Osteoblast (primary cell): Measurements from ENCODE around the gene RBM45. TPM values are rescaled to one million over a fixed set of nuclear protein-coding genes. Genes with fewer than 3 reads are reported as not detected.

ENCODE experiments used
- DNase-seq: peaks from one replicate; pipeline ENCODE4 v3.0.0; 2011; ENCODE audit warnings: low spot score, mixed read lengths; ENCODE audit not compliant: insufficient read length; ENCODE audit errors: missing footprints
- H2AFZ ChIP-seq: 2 replicates; pipeline ENCODE4 v1.6.0; 2011; ENCODE audit warnings: mild to moderate bottlenecking, low read length
- H3K27ac ChIP-seq: 2 replicates; pipeline ENCODE4 v1.5.1; 2011; ENCODE audit warnings: mild to moderate bottlenecking, low read depth, low read length, moderate library complexity
- H3K27me3 ChIP-seq: 2 replicates; pipeline ENCODE4 v1.6.0; 2012; ENCODE audit warnings: mild to moderate bottlenecking, control low read depth, inconsistent platforms, low read length, moderate library complexity; ENCODE audit not compliant: insufficient read depth
- H3K36me3 ChIP-seq: 2 replicates; pipeline ENCODE4 v1.5.1; 2011; ENCODE audit warnings: mild to moderate bottlenecking, low read length, control low read depth, moderate library complexity; ENCODE audit not compliant: insufficient read depth
- H3K4me1 ChIP-seq: 2 replicates; pipeline ENCODE4 v1.5.1; 2011; ENCODE audit warnings: mild to moderate bottlenecking, low read length, control low read depth, moderate library complexity; ENCODE audit not compliant: insufficient read depth
- H3K4me2 ChIP-seq: 2 replicates; pipeline ENCODE4 v1.6.0; 2011; ENCODE audit warnings: mild to moderate bottlenecking, low read length; ENCODE audit not compliant: insufficient read depth
- H3K4me3 ChIP-seq: fragments of 200-600 bp; sonication (generic); 3 replicates; pipeline ENCODE4 v1.5.1; 2012; ENCODE audit warnings: mild to moderate bottlenecking, low read length, inconsistent platforms; ENCODE audit not compliant: insufficient read depth
- H3K79me2 ChIP-seq: 2 replicates; pipeline ENCODE4 v1.6.0; 2012; ENCODE audit warnings: mild to moderate bottlenecking, low read length, control low read depth, inconsistent platforms; ENCODE audit not compliant: insufficient read depth
- H3K9me3 ChIP-seq: 2 replicates; pipeline ENCODE4 v1.5.1; 2011; ENCODE audit warnings: low read depth, low read length, control low read depth
- H4K20me1 ChIP-seq: 2 replicates; pipeline ENCODE4 v1.6.0; 2012; ENCODE audit warnings: mild to moderate bottlenecking, low read length, control low read depth; ENCODE audit not compliant: insufficient read depth
- CTCF ChIP-seq: IDR thresholded peaks from 2 replicates; pipeline ENCODE4 v1.5.1; 2011; ENCODE audit warnings: mild to moderate bottlenecking, low read depth, low read length, moderate library complexity; ENCODE audit errors: extremely low read depth
- total RNA-seq: library from RNA; depleted of rRNA; stranded (reverse); fragments of >200 nt; gene quantifications from 2 replicates; pipeline ENCODE4 v1.2.3, GENCODE V29; 2012

Gene RBM45
- total RNA-seq, 1 donor, result 19.9 TPM

GRCh38 chr2:178072383-178073301 lies 39.6 kb upstream of the RBM45 start, which contains the start of gene PDE11A:
TSS of gene PDE11A (minus strand) at chr2:178072777. CDS start at chr2:178072437, 340 bp downstream.
- H3K79me2 ChIP-seq, result no peaks in the 10 kb centered on the region
- DNase-seq, result peak; percentile 94
- peak within 1 kb of the TSS; percentile 87 for H3K4me2 ChIP-seq
- TF ChIP-seq CTCF, result no peak
- H4K20me1 ChIP-seq, result no peaks in the 10 kb centered on the region
- no peak within 1 kb of the TSS for H3K27ac ChIP-seq
- peak within 1 kb of the TSS; percentile 95 for H2AFZ ChIP-seq
- peaks cover 8% of the 10 kb centered on the region for H3K4me1 ChIP-seq
- H3K36me3 ChIP-seq, result no peaks in the 10 kb centered on the region
- H3K4me3 ChIP-seq, result peak within 1 kb of the TSS; percentile 69
- H3K27me3 ChIP-seq, result peaks cover 3% of the 10 kb centered on the region
- H3K9me3 ChIP-seq, result no peaks in the 10 kb centered on the region

GRCh38 chr2:178074123-178075005 lies 37.9 kb upstream of the RBM45 start:
- DNase-seq, result no peak

GRCh38 chr2:178075006-178075326 lies 37.3 kb upstream of the RBM45 start:
- no peak overlapping the region for H2AFZ ChIP-seq
- peaks cover 8% of the 10 kb centered on the region for H3K4me1 ChIP-seq
- H4K20me1 ChIP-seq, result no peaks in the 10 kb centered on the region
- peaks cover 3% of the 10 kb centered on the region for H3K27me3 ChIP-seq
- no peak for DNase-seq
- H3K4me2 ChIP-seq, result no peak overlapping the region
- H3K79me2 ChIP-seq, result no peaks in the 10 kb centered on the region
- no peak overlapping the region for H3K4me3 ChIP-seq
- TF ChIP-seq CTCF, result no peak
- H3K9me3 ChIP-seq, result no peaks in the 10 kb centered on the region
- H3K27ac ChIP-seq, result no peak overlapping the region
- no peaks in the 10 kb centered on the region for H3K36me3 ChIP-seq

More at GRCh38 chr2:178074123-178075005, 37.9 kb upstream of the RBM45 start:
- Histone ChIP-seq H3K36me3 (no peaks in the 10 kb centered on the region), H3K27ac (no peak overlapping the region), H3K79me2 (no peaks in the 10 kb centered on the region), H3K4me2 (no peak overlapping the region), H3K27me3 (peaks cover 3% of the 10 kb centered on the region), H3K4me1 (peaks cover 8% of the 10 kb centered on the region), H3K9me3 (no peaks in the 10 kb centered on the region), H3K4me3 (no peak overlapping the region), H2AFZ (no peak overlapping the region), H4K20me1 (no peaks in the 10 kb centered on the region)
- no peak for TF ChIP-seq CTCF
